PC-3 (cell line): ENCODE data around the gene PIK3CG. TPM values are rescaled to one million over a fixed set of nuclear protein-coding genes. Genes with fewer than 3 reads are reported as not detected.
"Not testable (repeated sequence)": the region's sequence is repeated elsewhere in the genome, so short reads cannot be mapped to it uniquely, and the experiment has no call there.

Experiments used
- ATAC-seq: fragments of 200-7000 bp; cut with Tn5 transposase; 2 replicates; pipeline ENCODE4 v1.9.1; 2020; ENCODE audit warnings: mild to moderate bottlenecking, moderate library complexity
- BruUV-seq: library from RNA; stranded (reverse); fragments of 400-500 nt; replicated peaks from 2 replicates; lab custom pipeline; 2021; lab: Mats Ljungman, UMichigan
- CTCF ChIA-PET: fragments of 300-600 bp; sonication (Branson Sonifier 250); formaldehyde crosslinking; loops from one replicate; lab custom pipeline; 2022; ENCODE audit warnings: antibody characterized with exemption; lab: Charles Lee
- POLR2A ChIA-PET: fragments of 300-600 bp; sonication (Branson Sonifier 250); formaldehyde crosslinking; loops from one replicate; lab custom pipeline; 2022; ENCODE audit warnings: antibody characterized with exemption; ENCODE audit not compliant: unreplicated experiment; lab: Charles Lee
- DNase-seq: peaks from one replicate; pipeline ENCODE4 v3.0.0-alpha.2; 2015
- H2AFZ ChIP-seq: fragments of 300-600 bp; sonication (generic); 2 replicates; pipeline ENCODE4 v1.6.0; 2016; ENCODE audit warnings: antibody characterized with exemption, low read length
- H3F3A ChIP-seq: fragments of 300-600 bp; sonication (generic); one replicate; pipeline ENCODE4 v1.6.0; 2017; ENCODE audit warnings: antibody characterized with exemption, low read length, control low read depth, mild to moderate bottlenecking; ENCODE audit not compliant: unreplicated experiment
- H3K27ac ChIP-seq: fragments of 300-600 bp; sonication (generic); 2 replicates; pipeline ENCODE4 v1.5.1; 2016; ENCODE audit warnings: mild to moderate bottlenecking, low read length
- H3K27me3 ChIP-seq: fragments of 300-600 bp; sonication (generic); 2 replicates; pipeline ENCODE4 v1.6.1; 2016; ENCODE audit warnings: low read length, mixed read lengths
- H3K36me3 ChIP-seq: fragments of 300-600 bp; sonication (generic); 2 replicates; pipeline ENCODE4 v1.6.1; 2016; ENCODE audit warnings: low read depth, mixed run types, low read length, mixed read lengths
- H3K4me1 ChIP-seq: fragments of 300-600 bp; sonication (generic); 2 replicates; pipeline ENCODE4 v1.5.1; 2016; ENCODE audit warnings: low read length; ENCODE audit not compliant: insufficient read depth
- H3K4me2 ChIP-seq: fragments of 300-600 bp; sonication (generic); 2 replicates; pipeline ENCODE4 v1.6.0; 2016; ENCODE audit warnings: low read length
- H3K4me3 ChIP-seq: fragments of 300-600 bp; sonication (generic); 2 replicates; pipeline ENCODE4 v1.5.1; 2016; ENCODE audit warnings: mild to moderate bottlenecking, low read length, mixed read lengths
- H3K79me2 ChIP-seq: fragments of 300-600 bp; sonication (generic); 2 replicates; pipeline ENCODE4 v1.6.1; 2017; ENCODE audit warnings: low read length, mixed read lengths
- H3K9ac ChIP-seq: fragments of 300-600 bp; sonication (generic); 2 replicates; pipeline ENCODE4 v1.6.0; 2016; ENCODE audit warnings: mild to moderate bottlenecking, low read length
- H3K9me2 ChIP-seq: fragments of 300-600 bp; sonication (generic); replicated peaks from 2 replicates; pipeline ENCODE4 v1.6.1; 2016; ENCODE audit warnings: mixed run types, low read length, mixed read lengths
- H3K9me3 ChIP-seq: fragments of 300-600 bp; sonication (generic); 2 replicates; pipeline ENCODE4 v1.6.1; 2016; ENCODE audit warnings: low read length, mixed read lengths
- H4K20me1 ChIP-seq: fragments of 300-600 bp; sonication (generic); 2 replicates; pipeline ENCODE4 v1.6.1; 2016; ENCODE audit warnings: low read length, mixed read lengths
- CTCF ChIP-seq: fragments of 300-600 bp; sonication (generic); conservative IDR thresholded peaks from 2 replicates; pipeline ENCODE4 v1.5.1; 2017; ENCODE audit warnings: antibody characterized with exemption, low read depth, mild to moderate bottlenecking, low read length
- EZH2 ChIP-seq: fragments of 300-600 bp; sonication (generic); IDR thresholded peaks from one replicate; pipeline ENCODE4 v1.6.1; 2017; ENCODE audit warnings: antibody characterized with exemption, mild to moderate bottlenecking, low read length; ENCODE audit not compliant: unreplicated experiment
- EZH2phosphoT487 ChIP-seq: fragments of 300-600 bp; sonication (generic); IDR thresholded peaks from 2 replicates; pipeline ENCODE4 v1.6.1; 2018; ENCODE audit warnings: mild to moderate bottlenecking, antibody characterized with exemption, low read length, borderline replicate concordance
- intact Hi-C: fragments of 100-400 bp; cut with micrococcal nuclease; formaldehyde crosslinking; loops from 2 replicates; pipeline ENCODE4 v1.9.0; 2023
- total RNA-seq: library from RNA; depleted of rRNA; stranded (reverse); fragments of >200 nt; gene quantifications from 2 replicates; pipeline ENCODE4 v1.2.3, GENCODE V29; 2014

PIK3CG gene
- total RNA-seq, 1 experiment from 2014 or later, result not detected

- H3K4me2 ChIP-seq, result no peak overlapping the region
- H3K9ac ChIP-seq, result no peak overlapping the region
- DNase-seq (no peak), ATAC-seq (no peak)
- ChIA-PET POLR2A (no interaction called here), CTCF (no interaction called here)
- no peaks in the 10 kb centered on the region for H3K36me3 ChIP-seq
- no peaks in the 10 kb centered on the region for H3K4me1 ChIP-seq
- no peaks in the 10 kb centered on the region for H4K20me1 ChIP-seq
- H3F3A ChIP-seq, result no peaks in the 10 kb centered on the region
- no peak overlapping the region for H3K27ac ChIP-seq
- H3K79me2 ChIP-seq, result no peaks in the 10 kb centered on the region
- no peaks in the 10 kb centered on the region for H3K27me3 ChIP-seq
- no TSS peak for BruUV-seq
- H3K4me3 ChIP-seq, result no peak overlapping the region
- H2AFZ ChIP-seq, result no peak overlapping the region
- H3K9me3 ChIP-seq, result no peaks in the 10 kb centered on the region
- TF ChIP-seq CTCF (no peak), EZH2phosphoT487 (no peak), EZH2 (no peak)
- H3K9me2 ChIP-seq, result no peaks in the 10 kb centered on the region
- intact Hi-C loops, result no loop called here
Measured at GRCh38 chr7:106896231-106896630, 31.1 kb downstream of the PIK3CG start.

GRCh38 chr7:106897553-106897952 lies 32.5 kb downstream of the PIK3CG start:
- H3K9ac ChIP-seq, ATAC-seq, POLR2A ChIA-PET, BruUV-seq, H3K36me3 ChIP-seq, CTCF ChIA-PET, H2AFZ ChIP-seq, H3K4me2 ChIP-seq, H3K4me3 ChIP-seq, H3K27ac ChIP-seq, H3K79me2 ChIP-seq, H4K20me1 ChIP-seq, H3K9me2 ChIP-seq, DNase-seq, intact Hi-C loops, H3F3A ChIP-seq, H3K27me3 ChIP-seq, H3K4me1 ChIP-seq, H3K9me3 ChIP-seq: not testable (repeated sequence)

- H3K9me3 ChIP-seq, H4K20me1 ChIP-seq, CTCF ChIA-PET, H3K4me1 ChIP-seq, POLR2A ChIA-PET, H3K4me3 ChIP-seq, H3F3A ChIP-seq, H3K9ac ChIP-seq, H3K27me3 ChIP-seq, H3K36me3 ChIP-seq, H3K4me2 ChIP-seq, H3K9me2 ChIP-seq, H2AFZ ChIP-seq, H3K79me2 ChIP-seq, DNase-seq, ATAC-seq, intact Hi-C loops, H3K27ac ChIP-seq, BruUV-seq: not testable (repeated sequence)
Measured at GRCh38 chr7:106898967-106899366, 33.9 kb downstream of the PIK3CG start.

GRCh38 chr7:106901828-106902441 lies 36.9 kb downstream of the PIK3CG start:
- Histone ChIP-seq H3K9me3 (no peaks in the 10 kb centered on the region), H3K9me2 (no peaks in the 10 kb centered on the region), H3K27me3 (peaks cover 7% of the 10 kb centered on the region; the same call in 1 of the 2 replicates), H3K79me2 (no peaks in the 10 kb centered on the region), H3K9ac (no peak overlapping the region), H4K20me1 (no peaks in the 10 kb centered on the region), H2AFZ (no peak overlapping the region), H3K36me3 (no peaks in the 10 kb centered on the region), H3K27ac (no peak overlapping the region), H3K4me3 (no peak overlapping the region), H3K4me1 (no peaks in the 10 kb centered on the region), H3K4me2 (no peak overlapping the region), H3F3A (no peaks in the 10 kb centered on the region)
- no TSS peak for BruUV-seq
- ATAC-seq (no peak), DNase-seq (no peak)
- CTCF ChIA-PET, result no interaction called here
- intact Hi-C loops, result no loop called here
- POLR2A ChIA-PET, result no interaction called here
- TF ChIP-seq CTCF (no peak), EZH2 (no peak), EZH2phosphoT487 (no peak)
